Activated T-cell treated with anti-CD3 and anti-CD28 coated beads, Interleukin-2, amount 50 U/mL, for 24 hours (primary cell): ENCODE measurements around the gene ASPG.

Experiments used
- DNase-seq: peaks from one replicate; pipeline ENCODE4 v3.0.0-alpha.2; 2020
- H3K27ac Mint-ChIP-seq: 2 replicates; pipeline ENCODE4 v1.8.0; 2020; ENCODE audit warnings: mild to moderate bottlenecking, mixed read lengths
- H3K27me3 Mint-ChIP-seq: 2 replicates; pipeline ENCODE4 v1.8.0; 2020; ENCODE audit warnings: mixed read lengths
- H3K36me3 Mint-ChIP-seq: 2 replicates; pipeline ENCODE4 v1.8.0; 2020; ENCODE audit warnings: low read depth, mixed read lengths
- H3K4me1 Mint-ChIP-seq: 2 replicates; pipeline ENCODE4 v1.8.0; 2020; ENCODE audit warnings: low read depth, mixed read lengths
- H3K4me3 Mint-ChIP-seq: 2 replicates; pipeline ENCODE4 v1.8.0; 2020; ENCODE audit warnings: mild to moderate bottlenecking, moderate library complexity, mixed read lengths
- H3K9me3 Mint-ChIP-seq: 2 replicates; pipeline ENCODE4 v1.8.0; 2020; ENCODE audit warnings: mixed read lengths

ASPG gene

GRCh38 chr14:104144453-104144790 is 58.9 kb downstream of the ASPG start:
- peaks cover 16% of the 10 kb centered on the region for H3K27me3 Mint-ChIP-seq
- H3K27ac Mint-ChIP-seq = no peak overlapping the region
- no peak for DNase-seq
- no peaks in the 10 kb centered on the region for H3K36me3 Mint-ChIP-seq
- no peak overlapping the region for H3K4me3 Mint-ChIP-seq
- H3K4me1 Mint-ChIP-seq = no peaks in the 10 kb centered on the region
- H3K9me3 Mint-ChIP-seq = no peaks in the 10 kb centered on the region

GRCh38 chr14:104144911-104145825 is 59.7 kb downstream of the ASPG start:
- no peaks in the 10 kb centered on the region for H3K36me3 Mint-ChIP-seq
- no peaks in the 10 kb centered on the region for H3K9me3 Mint-ChIP-seq
- H3K27me3 Mint-ChIP-seq = peaks cover 11% of the 10 kb centered on the region
- no peak overlapping the region for H3K4me3 Mint-ChIP-seq
- no peak overlapping the region for H3K27ac Mint-ChIP-seq
- no peaks in the 10 kb centered on the region for H3K4me1 Mint-ChIP-seq
- no peak for DNase-seq

DNA sequence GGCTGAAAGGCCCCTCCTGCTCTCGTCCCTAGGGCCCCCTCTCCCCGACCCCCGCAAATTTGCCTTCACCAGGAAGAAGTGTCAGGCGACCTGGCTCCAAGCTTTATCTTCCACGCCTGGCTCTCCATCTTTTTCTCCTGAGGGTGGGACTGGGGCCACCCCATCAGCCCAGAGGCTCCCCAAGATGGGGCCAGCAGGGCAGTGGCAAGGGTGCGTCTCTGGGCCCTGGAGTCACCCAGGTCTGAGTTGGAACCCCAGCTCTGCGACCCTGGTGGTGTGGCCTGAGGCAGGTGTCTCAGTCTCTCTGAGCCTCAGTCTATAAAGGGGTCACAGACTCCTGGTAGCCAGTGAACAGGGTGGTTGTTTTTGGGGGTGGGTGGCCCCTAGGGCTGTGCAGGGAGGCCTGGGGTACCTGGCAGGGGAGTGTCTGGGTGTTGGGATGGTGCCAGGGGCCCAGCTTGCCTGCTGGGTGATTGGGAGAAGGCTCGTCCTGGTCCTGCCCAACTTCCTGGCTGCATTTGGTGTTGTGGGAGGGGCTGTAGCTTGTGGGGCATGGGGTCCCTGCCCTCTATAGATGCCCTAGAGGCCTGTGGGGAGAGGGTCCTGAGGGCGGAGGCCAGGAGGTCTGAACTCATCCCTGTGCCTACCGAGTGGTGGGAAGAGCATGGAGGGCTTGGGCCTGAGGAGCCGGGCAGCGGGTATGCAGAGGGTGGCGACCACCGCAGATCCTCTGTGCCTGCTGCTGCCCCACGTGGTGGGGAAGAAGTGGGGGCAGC is 60.5 kb downstream of the ASPG start:
- peaks cover 7% of the 10 kb centered on the region for H3K27me3 Mint-ChIP-seq
- no peaks in the 10 kb centered on the region for H3K36me3 Mint-ChIP-seq
- H3K4me3 Mint-ChIP-seq = no peak overlapping the region
- no peaks in the 10 kb centered on the region for H3K4me1 Mint-ChIP-seq
- no peak overlapping the region for H3K27ac Mint-ChIP-seq
- no peak for DNase-seq
- H3K9me3 Mint-ChIP-seq = no peaks in the 10 kb centered on the region

DNA sequence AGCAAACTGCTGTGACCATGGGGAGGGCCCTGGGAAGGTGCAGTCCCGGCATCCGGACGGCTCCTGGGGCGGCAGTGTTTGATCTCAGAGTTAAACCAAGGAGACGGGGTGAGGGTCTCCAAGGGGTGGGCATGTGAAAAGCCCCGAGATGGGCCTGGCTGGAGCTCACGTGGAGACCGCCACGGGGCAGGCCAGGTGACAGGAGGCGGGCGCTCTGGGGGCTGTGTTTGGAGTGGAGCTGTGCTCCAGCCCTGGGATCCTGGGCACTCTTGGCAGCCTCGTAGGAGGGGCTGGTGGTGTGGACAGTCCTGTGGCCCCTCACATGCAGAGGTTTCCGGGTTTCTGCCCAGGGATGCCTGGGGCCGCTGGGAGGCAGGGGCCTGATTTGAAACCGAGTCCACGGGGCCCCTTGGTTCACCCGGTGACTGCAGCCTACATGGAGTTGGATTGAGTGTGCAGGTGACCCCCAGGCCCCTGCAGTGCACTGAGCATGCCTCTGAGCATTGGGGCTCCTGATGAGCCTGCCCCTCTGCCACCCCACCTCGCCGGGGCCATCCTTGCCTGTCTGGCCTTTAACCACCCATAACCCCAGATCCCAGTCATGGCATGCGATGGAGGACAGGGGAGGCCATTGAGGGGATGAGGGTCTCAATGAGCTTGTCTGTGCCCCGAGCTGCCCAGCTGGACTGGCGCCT is 61.3 kb downstream of the ASPG start:
- DNase-seq = no peak
- H3K27ac Mint-ChIP-seq = no peak overlapping the region
- peaks cover 5% of the 10 kb centered on the region for H3K27me3 Mint-ChIP-seq
- H3K4me3 Mint-ChIP-seq = no peak overlapping the region
- H3K36me3 Mint-ChIP-seq = no peaks in the 10 kb centered on the region
- no peaks in the 10 kb centered on the region for H3K9me3 Mint-ChIP-seq
- H3K4me1 Mint-ChIP-seq = no peaks in the 10 kb centered on the region

- no peak for DNase-seq
- Mint-ChIP-seq H3K36me3 (no peaks in the 10 kb centered on the region), H3K9me3 (no peaks in the 10 kb centered on the region), H3K4me1 (no peaks in the 10 kb centered on the region), H3K27me3 (peaks cover 5% of the 10 kb centered on the region), H3K27ac (no peak overlapping the region), H3K4me3 (no peak overlapping the region)
Measured at GRCh38 chr14:104147346-104148125, 62.0 kb downstream of the ASPG start.

DNA sequence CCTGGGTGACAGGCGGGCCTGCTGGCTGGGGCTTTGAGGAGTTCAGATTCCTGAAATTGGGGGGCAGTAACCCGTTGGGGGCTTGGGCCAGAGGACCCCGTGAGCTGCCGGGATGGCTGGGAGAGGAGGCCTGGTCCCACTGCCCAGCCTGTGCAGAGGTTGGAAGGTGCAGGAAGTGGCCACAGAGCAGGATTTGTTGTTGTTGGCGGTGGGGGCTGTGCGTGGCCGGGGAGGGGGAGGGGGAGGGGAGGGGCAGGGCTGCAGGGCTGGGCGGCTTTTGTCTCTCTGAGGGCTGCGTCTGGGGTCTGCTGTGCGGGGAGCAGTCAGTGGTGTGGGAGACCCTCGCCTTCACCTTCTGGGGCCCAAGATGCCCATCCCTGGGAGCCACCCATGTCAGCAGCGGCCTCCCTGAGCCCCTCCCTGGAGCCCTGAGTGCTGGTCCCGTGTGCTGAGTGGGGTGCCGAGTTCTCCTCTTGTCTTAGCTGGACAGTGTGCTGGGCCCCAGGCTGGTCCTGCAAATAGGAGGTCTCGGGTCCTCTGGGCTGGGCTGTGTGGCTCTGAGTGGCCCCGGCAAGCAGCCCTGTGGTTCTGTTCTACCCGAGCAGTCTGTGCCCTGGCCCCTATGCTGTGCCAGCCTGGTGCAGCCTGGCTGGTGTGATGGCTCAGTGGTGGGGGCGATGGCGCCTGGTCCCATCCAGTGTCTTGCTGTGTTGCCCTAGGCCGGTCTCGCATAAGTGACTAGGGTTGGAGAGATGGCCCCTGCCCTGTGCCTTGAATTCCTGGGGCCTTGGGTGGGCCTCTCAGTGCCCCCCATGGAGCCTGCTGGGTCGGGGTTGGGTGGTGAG is 63.2 kb downstream of the ASPG start:
- H3K4me3 Mint-ChIP-seq = no peak overlapping the region
- peaks cover 5% of the 10 kb centered on the region for H3K27me3 Mint-ChIP-seq
- no peaks in the 10 kb centered on the region for H3K4me1 Mint-ChIP-seq
- no peaks in the 10 kb centered on the region for H3K9me3 Mint-ChIP-seq
- H3K27ac Mint-ChIP-seq = no peak overlapping the region
- no peak for DNase-seq
- no peaks in the 10 kb centered on the region for H3K36me3 Mint-ChIP-seq

GRCh38 chr14:104149278-104149595 is 63.7 kb downstream of the ASPG start:
- no peaks in the 10 kb centered on the region for H3K36me3 Mint-ChIP-seq

GRCh38 chr14:104149617-104150135 is 64.2 kb downstream of the ASPG start:
- DNase-seq = no peak
- peaks cover 5% of the 10 kb centered on the region for H3K27me3 Mint-ChIP-seq
- no peak overlapping the region for H3K27ac Mint-ChIP-seq
- no peaks in the 10 kb centered on the region for H3K9me3 Mint-ChIP-seq
- no peaks in the 10 kb centered on the region for H3K4me1 Mint-ChIP-seq
- no peaks in the 10 kb centered on the region for H3K36me3 Mint-ChIP-seq
- H3K4me3 Mint-ChIP-seq = no peak overlapping the region

More at GRCh38 chr14:104149278-104149595, 63.7 kb downstream of the ASPG start:
- H3K4me1 Mint-ChIP-seq = no peaks in the 10 kb centered on the region
- H3K9me3 Mint-ChIP-seq = no peaks in the 10 kb centered on the region
- H3K4me3 Mint-ChIP-seq = no peak overlapping the region
- DNase-seq = no peak
- H3K27me3 Mint-ChIP-seq = peaks cover 5% of the 10 kb centered on the region
- no peak overlapping the region for H3K27ac Mint-ChIP-seq

- Mint-ChIP-seq H3K27me3 (peaks cover 5% of the 10 kb centered on the region), H3K36me3 (no peaks in the 10 kb centered on the region), H3K27ac (no peak overlapping the region), H3K9me3 (no peaks in the 10 kb centered on the region), H3K4me1 (no peaks in the 10 kb centered on the region), H3K4me3 (no peak overlapping the region)
- DNase-seq = no peak
Measured at GRCh38 chr14:104150136-104151025, 64.9 kb downstream of the ASPG start.

GRCh38 chr14:104151026-104151381 is 65.5 kb downstream of the ASPG start:
- Mint-ChIP-seq H3K4me1 (no peaks in the 10 kb centered on the region), H3K36me3 (no peaks in the 10 kb centered on the region), H3K4me3 (no peak overlapping the region), H3K27ac (no peak overlapping the region), H3K9me3 (no peaks in the 10 kb centered on the region), H3K27me3 (peaks cover 5% of the 10 kb centered on the region)
- no peak for DNase-seq

- peaks cover 5% of the 10 kb centered on the region for H3K27me3 Mint-ChIP-seq
- no peaks in the 10 kb centered on the region for H3K4me1 Mint-ChIP-seq
- no peak for DNase-seq
- no peak overlapping the region for H3K27ac Mint-ChIP-seq
- no peaks in the 10 kb centered on the region for H3K9me3 Mint-ChIP-seq
- no peaks in the 10 kb centered on the region for H3K36me3 Mint-ChIP-seq
- H3K4me3 Mint-ChIP-seq = no peak overlapping the region
Measured at GRCh38 chr14:104151566-104152245, 66.2 kb downstream of the ASPG start.

DNA sequence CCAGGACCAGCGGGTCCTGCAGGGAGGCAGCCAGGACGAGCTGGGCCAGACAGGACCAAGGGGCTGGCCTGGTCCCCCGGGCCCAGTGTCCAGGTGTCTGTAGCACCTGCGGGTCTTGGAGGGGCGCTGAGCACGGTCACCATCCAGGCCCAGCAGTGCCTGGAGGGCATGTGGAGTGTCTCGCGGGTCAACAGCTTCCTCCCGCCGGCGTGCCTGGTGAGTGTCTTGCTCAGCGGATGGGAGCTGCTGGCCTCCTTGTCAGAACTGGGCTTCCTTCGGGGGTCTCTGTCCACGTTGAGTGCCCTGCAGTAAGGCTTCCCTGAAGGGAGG is 66.7 kb downstream of the ASPG start:
- no peak overlapping the region for H3K27ac Mint-ChIP-seq
- no peaks in the 10 kb centered on the region for H3K36me3 Mint-ChIP-seq
- peaks cover 5% of the 10 kb centered on the region for H3K27me3 Mint-ChIP-seq
- no peaks in the 10 kb centered on the region for H3K9me3 Mint-ChIP-seq
- no peak for DNase-seq
- H3K4me3 Mint-ChIP-seq = no peak overlapping the region
- H3K4me1 Mint-ChIP-seq = no peaks in the 10 kb centered on the region
